Stimulated activated CD8-positive, alpha-beta memory T cell treated with anti-CD3 and anti-CD28 coated beads, Interleukin-4, amount 100 ng/mL, for 1 hour (primary cell): ENCODE data around the gene TMC2.

Experiments
- DNase-seq, 2 donors: peaks; one replicate each; pipeline ENCODE4 v3.0.0-alpha.2; 2020; ENCODE audit warnings: low read depth in 2 of 2, low spot score in 1 of 2

The TMC2 gene

DNA sequence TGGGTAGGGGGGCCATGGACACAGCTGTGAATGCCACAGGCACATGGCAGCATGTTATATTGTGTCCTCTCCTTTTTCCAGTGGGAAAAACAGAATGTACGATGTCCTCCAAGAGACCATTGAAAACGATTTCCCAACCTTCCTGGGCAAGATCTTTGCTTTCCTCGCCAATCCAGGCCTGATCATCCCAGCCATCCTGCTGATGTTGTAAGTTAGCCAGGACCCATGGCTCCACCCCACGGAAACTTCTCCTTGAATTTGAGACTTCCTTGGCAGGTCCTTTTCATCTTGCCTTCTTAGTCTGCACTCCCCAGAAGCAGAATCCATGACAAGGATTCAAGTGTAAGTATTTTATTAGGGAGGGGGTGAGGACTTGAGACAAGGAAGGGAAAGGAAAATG lies 87.8 kb downstream of the TMC2 start:
- DNase-seq: no peak

DNA sequence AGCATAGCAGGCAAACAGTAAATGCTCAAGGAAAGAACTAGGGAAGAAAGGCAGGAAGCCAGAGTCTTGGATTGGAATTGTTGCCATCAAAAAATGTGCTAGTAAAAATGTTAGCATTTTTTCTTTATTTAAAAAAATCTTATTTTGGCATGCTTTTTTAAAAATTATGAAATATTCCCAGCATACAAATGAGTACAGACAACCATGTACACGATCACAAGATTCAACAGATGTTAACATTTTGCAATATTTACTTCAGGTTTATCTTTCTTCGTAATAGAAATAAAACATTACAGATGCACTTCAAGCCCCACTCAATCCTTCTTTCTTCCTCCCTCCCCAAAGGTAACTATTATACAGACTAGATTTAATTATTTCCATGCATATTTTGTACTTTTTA lies 88.7 kb downstream of the TMC2 start:
- DNase-seq: no peak

- no peak for DNase-seq
Measured at GRCh38 chr20:2626853-2627541, 90.6 kb downstream of the TMC2 start.

DNA sequence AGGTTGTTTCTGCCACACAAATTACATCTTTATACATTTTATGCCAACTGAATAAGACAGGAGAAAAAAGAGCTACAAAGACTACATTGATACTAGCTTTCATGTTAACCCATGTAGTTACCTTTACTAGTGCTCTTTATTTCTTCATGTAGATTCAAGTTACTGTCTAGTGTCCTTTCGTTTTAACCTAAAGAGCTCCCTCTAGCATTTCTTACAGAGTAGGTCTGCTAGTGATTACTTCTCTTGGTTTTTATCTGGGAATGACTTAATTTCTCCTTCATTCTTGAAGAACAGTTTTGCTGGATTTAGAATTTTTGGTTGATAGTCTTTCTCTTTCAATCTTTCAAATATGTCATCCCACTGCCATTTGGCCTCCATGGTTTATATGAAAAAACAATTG lies 94.9 kb downstream of the TMC2 start:
- no peak for DNase-seq

GRCh38 chr20:2633381-2633780 lies 97.0 kb downstream of the TMC2 start:
- no peak for DNase-seq

DNA sequence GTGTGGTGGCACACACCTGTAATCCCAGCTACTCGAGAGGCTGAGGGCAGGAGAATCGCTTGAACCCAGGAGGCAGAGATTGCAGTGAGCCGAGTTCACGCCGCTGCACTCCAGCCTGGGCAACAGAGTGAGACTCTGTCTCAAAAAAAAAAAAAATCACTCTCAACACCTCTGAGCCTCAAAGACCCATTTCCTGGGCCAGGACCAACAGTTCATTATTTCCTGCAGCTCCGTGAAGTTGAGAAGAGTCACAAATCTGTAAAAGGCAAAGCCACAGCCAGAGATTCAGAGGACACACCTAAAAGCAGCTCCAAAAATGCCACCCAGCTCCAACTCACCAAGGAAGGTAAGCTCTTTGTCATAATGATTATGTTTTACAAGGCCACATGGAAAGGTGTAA lies 100.9 kb downstream of the TMC2 start:
- no peak for DNase-seq

- DNase-seq: no peak
Measured at GRCh38 chr20:2640260-2640659, 103.9 kb downstream of the TMC2 start.

- no peak for DNase-seq
Measured at GRCh38 chr20:2640899-2641298, 104.5 kb downstream of the TMC2 start.

- no peak for DNase-seq
Measured at GRCh38 chr20:2643708-2644107, 107.3 kb downstream of the TMC2 start.

- DNase-seq: peak; percentile 78 to 88
Measured at GRCh38 chr20:2651772-2652723, 115.7 kb downstream of the TMC2 start, which contains the start of gene NOP56. Gene NOP56 (plus strand): TSS chr20:2652632. CDS start chr20:2652661, 29 bp downstream.

- peak in 1 of 2 donors; percentile 17 for DNase-seq
Measured at GRCh38 chr20:2652724-2653555, 116.6 kb downstream of the TMC2 start.

DNA sequence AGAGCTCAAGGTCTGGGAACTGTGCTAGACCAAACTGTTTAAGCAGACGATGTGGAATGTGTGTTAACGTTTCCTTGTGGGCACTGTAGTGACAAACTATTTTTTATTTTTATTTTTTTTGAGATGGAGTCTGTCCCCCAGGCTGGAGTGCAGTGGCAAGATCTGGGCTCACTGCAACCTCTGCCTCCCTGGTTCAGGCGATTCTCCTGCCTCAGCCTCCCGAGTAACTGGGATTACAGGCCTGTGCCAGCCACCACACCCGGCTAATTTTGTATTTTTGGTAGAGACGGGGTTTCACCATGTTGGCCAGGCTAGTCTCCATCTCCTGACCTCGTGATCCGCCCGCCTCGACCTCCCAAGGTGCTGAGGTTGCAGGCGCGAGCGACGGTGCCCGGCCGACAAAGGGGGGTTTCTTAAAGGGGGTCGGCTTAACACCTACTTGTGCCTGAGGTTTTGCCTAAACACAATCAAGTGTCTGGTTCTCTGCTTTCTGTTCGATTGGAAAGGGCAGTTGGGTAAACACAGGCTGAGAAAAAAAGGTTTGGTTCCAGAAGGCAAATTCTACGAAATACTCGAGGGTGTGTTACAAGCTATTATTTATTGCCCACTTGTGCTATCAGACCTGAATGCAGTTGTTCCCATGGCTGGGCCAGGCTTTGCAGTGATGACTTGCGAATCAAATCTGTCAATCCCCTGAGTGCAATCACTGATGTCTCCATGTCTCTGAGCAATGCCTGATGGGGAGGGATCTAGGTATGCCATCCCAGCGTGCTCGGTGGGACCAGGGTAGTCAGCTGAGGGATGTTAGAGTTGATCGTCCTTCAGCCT lies 117.4 kb downstream of the TMC2 start:
- no peak for DNase-seq

DNA sequence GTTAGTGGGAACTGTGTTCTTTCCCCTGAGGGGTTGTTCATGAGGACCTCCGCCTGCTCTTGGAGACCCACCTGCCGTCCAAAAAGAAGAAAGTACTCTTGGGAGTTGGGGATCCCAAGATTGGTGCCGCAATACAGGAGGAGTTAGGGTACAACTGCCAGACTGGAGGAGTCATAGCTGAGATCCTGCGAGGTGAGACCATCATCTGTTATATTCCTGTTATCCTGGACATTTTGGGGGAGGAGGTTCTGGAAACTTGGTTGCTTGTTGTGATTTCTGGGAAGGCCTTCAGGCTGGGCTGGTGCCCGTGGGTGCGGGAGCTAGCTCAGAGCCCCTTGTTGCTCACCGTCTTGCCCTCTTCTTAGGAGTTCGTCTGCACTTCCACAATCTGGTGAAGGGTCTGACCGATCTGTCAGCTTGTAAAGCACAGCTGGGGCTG lies 118.0 kb downstream of the TMC2 start:
- DNase-seq: no peak

GRCh38 chr20:2654831-2655230 lies 118.5 kb downstream of the TMC2 start:
- no peak for DNase-seq

- no peak for DNase-seq
Measured at GRCh38 chr20:2655331-2656116, 119.2 kb downstream of the TMC2 start.

DNA sequence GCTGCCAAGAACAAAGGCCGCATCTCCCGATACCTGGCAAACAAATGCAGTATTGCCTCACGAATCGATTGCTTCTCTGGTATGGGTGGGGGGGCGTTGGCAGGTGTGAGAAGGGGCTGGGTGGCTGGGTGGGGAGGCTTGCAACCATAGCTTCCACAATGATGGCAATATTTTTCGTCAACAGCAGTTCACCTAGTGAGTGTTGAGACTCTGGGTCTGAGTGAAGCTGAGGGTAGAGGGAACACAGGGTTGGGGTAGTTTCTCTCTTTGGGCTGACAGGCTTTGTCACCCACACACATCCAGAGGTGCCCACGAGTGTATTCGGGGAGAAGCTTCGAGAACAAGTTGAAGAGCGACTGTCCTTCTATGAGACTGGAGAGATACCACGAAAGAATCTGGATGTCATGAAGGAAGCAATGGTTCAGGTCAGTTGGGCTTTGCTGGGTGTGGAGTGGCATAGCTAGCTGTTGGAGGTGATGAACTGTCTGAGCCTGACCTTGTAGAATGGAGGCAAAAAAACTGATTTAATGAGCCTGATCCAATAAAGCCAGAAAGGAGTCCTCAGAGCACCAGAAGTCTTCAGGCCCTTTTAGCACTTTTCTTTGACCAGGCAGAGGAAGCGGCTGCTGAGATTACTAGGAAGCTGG lies 120.2 kb downstream of the TMC2 start:
- no peak for DNase-seq

DNA sequence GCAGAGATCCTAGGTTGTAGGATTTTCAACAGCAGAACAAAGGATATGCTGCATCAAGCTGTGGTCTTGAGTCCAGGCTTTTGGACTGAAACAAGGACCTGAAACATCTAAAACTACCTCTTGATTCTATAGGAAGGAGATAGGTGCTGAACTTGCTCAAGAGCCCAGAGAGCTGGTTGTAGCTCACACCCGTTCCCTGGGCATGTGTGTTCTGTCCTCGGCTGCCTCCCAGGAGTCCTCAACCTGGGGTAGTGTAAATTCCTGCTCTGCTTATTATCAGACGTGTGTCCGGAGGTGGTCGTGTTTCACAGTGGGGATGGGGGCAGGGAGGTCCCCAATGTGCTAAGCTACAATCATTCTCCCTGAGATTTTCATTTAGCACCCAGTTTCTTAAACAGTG lies 120.9 kb downstream of the TMC2 start:
- DNase-seq: no peak

- no peak for DNase-seq
Measured at GRCh38 chr20:2657674-2658073, 121.3 kb downstream of the TMC2 start.
